Smooth muscle cell (in vitro differentiated cells): ENCODE measurements around the gene LYPD6B. TPM values are rescaled to one million over a fixed set of nuclear protein-coding genes. Genes with fewer than 3 reads are reported as not detected.
A peak's percentile ranks its signal among the peaks of the same experiment; 100 is the strongest.

Source experiments
- DNase-seq: peaks from one replicate; lab custom pipeline; 2025; ENCODE audit not compliant: unreplicated experiment; lab: John Stamatoyannopoulos, UW
- H2AFZ ChIP-seq: fragments of 200-600 bp; sonication (generic); 2 replicates; pipeline ENCODE4 v1.6.0; 2016; ENCODE audit warnings: antibody characterized with exemption, low read depth, mild to moderate bottlenecking
- H3F3A ChIP-seq: fragments of 200-600 bp; sonication (generic); 2 replicates; pipeline ENCODE4 v1.6.0; 2017; ENCODE audit warnings: antibody characterized with exemption, low read depth
- H3K27ac ChIP-seq: fragments of 200-600 bp; sonication (generic); 2 replicates; pipeline ENCODE4 v1.5.1; 2016; ENCODE audit warnings: low read depth, mild to moderate bottlenecking
- H3K27me3 ChIP-seq: fragments of 200-600 bp; sonication (generic); 2 replicates; pipeline ENCODE4 v1.6.1; 2016; ENCODE audit warnings: low read depth, mild to moderate bottlenecking
- H3K36me3 ChIP-seq: fragments of 200-600 bp; sonication (generic); 2 replicates; pipeline ENCODE4 v1.5.1; 2016; ENCODE audit warnings: low read depth
- H3K4me1 ChIP-seq: fragments of 200-600 bp; sonication (generic); 2 replicates; pipeline ENCODE4 v1.5.1; 2016; ENCODE audit warnings: low read depth
- H3K4me2 ChIP-seq: fragments of 200-600 bp; sonication (generic); 2 replicates; pipeline ENCODE4 v1.6.0; 2016; ENCODE audit warnings: mild to moderate bottlenecking
- H3K4me3 ChIP-seq: fragments of 200-600 bp; sonication (generic); 2 replicates; pipeline ENCODE4 v1.5.1; 2016; ENCODE audit warnings: mild to moderate bottlenecking
- H3K79me2 ChIP-seq: fragments of 200-600 bp; sonication (generic); 2 replicates; pipeline ENCODE4 v1.6.0; 2016; ENCODE audit warnings: low read depth, mild to moderate bottlenecking
- H3K9ac ChIP-seq: fragments of 200-600 bp; sonication (generic); 2 replicates; pipeline ENCODE4 v1.6.0; 2016; ENCODE audit warnings: low read depth
- H3K9me3 ChIP-seq: fragments of 200-600 bp; sonication (generic); replicated peaks from 2 replicates; pipeline ENCODE4 v1.5.1; 2016; ENCODE audit warnings: low read depth
- H4K20me1 ChIP-seq: fragments of 200-600 bp; sonication (generic); 2 replicates; pipeline ENCODE4 v1.6.0; 2016; ENCODE audit warnings: low read depth
- WGBS: methylation state at CpG from one replicate; pipeline ENCODE4 v1.1.7; 2016; ENCODE audit warnings: low lambda C conversion rate; 5-methylcytosine and 5-hydroxymethylcytosine counted together
- polyA plus RNA-seq: library from polyadenylated mRNA; unstranded; fragments of >200 nt; fragmentation: Nextera tagmentation; extraction: Ambion mirVana; gene quantifications from 2 replicates; pipeline ENCODE4 v1.2.1, GENCODE V29; 2016
- total RNA-seq: library from RNA; depleted of rRNA; stranded (reverse); fragments of >200 nt; gene quantifications from 2 replicates; pipeline ENCODE4 v1.2.3, GENCODE V29; 2014
- TF ChIP-seq, protein P1 (sequence below): fragments of 200-600 bp; sonication (generic); IDR thresholded peaks from 2 replicates; pipeline ENCODE4 v1.5.1; 2017; ENCODE audit warnings: borderline replicate concordance, mild to moderate bottlenecking, antibody characterized with exemption; ENCODE audit not compliant: insufficient read depth, poor library complexity, severe bottlenecking

LYPD6B gene
- total and polyA plus RNA-seq, 2 experiments from 2014 or later, result 4.9 to 10.6 TPM

DNA sequence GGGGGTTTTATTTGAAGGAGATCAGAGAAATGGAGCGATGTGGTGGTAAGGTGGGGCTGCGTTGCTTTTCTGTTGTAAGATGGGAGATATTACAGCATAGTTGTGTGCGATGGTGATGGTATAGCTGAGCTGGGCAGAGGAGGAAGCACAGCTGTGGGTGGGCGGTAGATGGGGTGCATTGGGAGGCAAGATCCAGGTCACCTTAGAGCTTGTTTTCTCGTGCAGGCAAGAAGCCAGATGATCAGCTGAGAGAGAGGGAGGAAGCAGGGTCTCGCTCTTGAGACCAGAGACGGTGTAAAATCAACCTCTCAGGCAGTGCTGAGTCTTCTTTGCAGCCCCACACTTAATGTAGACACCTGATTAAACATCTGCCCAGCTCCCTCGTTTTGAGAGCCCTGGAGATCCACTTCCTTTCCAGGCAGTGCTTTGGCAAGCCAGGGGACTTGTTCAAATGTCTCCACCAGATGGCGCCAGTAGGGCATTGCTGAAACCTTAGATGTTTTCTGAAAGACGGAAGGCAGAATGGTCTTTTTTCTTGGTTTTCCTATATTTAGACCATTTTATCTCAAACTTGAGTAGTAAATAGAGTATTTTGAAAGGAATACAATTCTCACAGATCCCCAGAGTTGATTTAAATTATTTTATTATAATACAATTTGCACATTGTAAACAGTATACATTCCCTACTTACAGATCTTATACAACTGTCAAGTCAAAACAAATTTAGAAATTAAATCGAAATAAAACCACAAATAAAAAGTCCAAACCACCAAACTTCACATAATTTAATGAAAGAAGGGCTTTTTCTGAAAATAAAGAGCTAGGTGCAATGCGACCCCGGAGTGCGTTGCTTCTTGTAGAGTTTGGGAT, 21.1 kb upstream of the LYPD6B start:
- no peaks in the 10 kb centered on the region for H3K36me3 ChIP-seq

GRCh38 chr2:149018981-149019380, 19.5 kb upstream of the LYPD6B start:
- H3K27ac ChIP-seq, result no peak overlapping the region
- no peaks in the 10 kb centered on the region for H4K20me1 ChIP-seq
- H3K4me3 ChIP-seq, result no peak overlapping the region
- TF ChIP-seq, protein P1, sequence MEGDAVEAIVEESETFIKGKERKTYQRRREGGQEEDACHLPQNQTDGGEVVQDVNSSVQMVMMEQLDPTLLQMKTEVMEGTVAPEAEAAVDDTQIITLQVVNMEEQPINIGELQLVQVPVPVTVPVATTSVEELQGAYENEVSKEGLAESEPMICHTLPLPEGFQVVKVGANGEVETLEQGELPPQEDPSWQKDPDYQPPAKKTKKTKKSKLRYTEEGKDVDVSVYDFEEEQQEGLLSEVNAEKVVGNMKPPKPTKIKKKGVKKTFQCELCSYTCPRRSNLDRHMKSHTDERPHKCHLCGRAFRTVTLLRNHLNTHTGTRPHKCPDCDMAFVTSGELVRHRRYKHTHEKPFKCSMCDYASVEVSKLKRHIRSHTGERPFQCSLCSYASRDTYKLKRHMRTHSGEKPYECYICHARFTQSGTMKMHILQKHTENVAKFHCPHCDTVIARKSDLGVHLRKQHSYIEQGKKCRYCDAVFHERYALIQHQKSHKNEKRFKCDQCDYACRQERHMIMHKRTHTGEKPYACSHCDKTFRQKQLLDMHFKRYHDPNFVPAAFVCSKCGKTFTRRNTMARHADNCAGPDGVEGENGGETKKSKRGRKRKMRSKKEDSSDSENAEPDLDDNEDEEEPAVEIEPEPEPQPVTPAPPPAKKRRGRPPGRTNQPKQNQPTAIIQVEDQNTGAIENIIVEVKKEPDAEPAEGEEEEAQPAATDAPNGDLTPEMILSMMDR, result no peak
- H3K79me2 ChIP-seq, result no peaks in the 10 kb centered on the region
- DNase-seq, result no peak
- no peaks in the 10 kb centered on the region for H3K4me1 ChIP-seq
- H3F3A ChIP-seq, result no peaks in the 10 kb centered on the region
- peak overlapping the region; percentile 46 for H3K4me2 ChIP-seq
- H3K9me3 ChIP-seq, result no peaks in the 10 kb centered on the region
- no peak overlapping the region for H3K9ac ChIP-seq
- 42% methylated on average over 3 of the region's 3 CpGs for WGBS
- peaks cover 4% of the 10 kb centered on the region for H3K27me3 ChIP-seq
- peak overlapping the region; percentile 13 for H2AFZ ChIP-seq
- no peaks in the 10 kb centered on the region for H3K36me3 ChIP-seq

More for the DNA sequence above, 21.1 kb upstream of the LYPD6B start:
- no peaks in the 10 kb centered on the region for H3K4me1 ChIP-seq
- H4K20me1 ChIP-seq, result no peaks in the 10 kb centered on the region
- H3K9me3 ChIP-seq, result no peaks in the 10 kb centered on the region
- H3K4me2 ChIP-seq, result peak overlapping the region; percentile 6
- no peaks in the 10 kb centered on the region for H3F3A ChIP-seq
- no peak overlapping the region for H3K4me3 ChIP-seq
- no peak overlapping the region for H3K27ac ChIP-seq
- DNase-seq, result peak; percentile 20
- H2AFZ ChIP-seq, result no peak overlapping the region
- H3K79me2 ChIP-seq, result no peaks in the 10 kb centered on the region
- TF ChIP-seq, protein P1, result peak; percentile 83
- H3K27me3 ChIP-seq, result no peaks in the 10 kb centered on the region
- H3K9ac ChIP-seq, result no peak overlapping the region
- WGBS, result 62% methylated on average over 14 of the region's 14 CpGs

GRCh38 chr2:149019768-149020167, 18.7 kb upstream of the LYPD6B start:
- Histone ChIP-seq H3K79me2 (no peaks in the 10 kb centered on the region), H2AFZ (no peak overlapping the region), H3K9ac (no peak overlapping the region), H4K20me1 (no peaks in the 10 kb centered on the region), H3K27ac (no peak overlapping the region), H3F3A (no peaks in the 10 kb centered on the region), H3K27me3 (peaks cover 4% of the 10 kb centered on the region), H3K4me1 (no peaks in the 10 kb centered on the region), H3K36me3 (no peaks in the 10 kb centered on the region), H3K9me3 (no peaks in the 10 kb centered on the region), H3K4me3 (no peak overlapping the region), H3K4me2 (no peak overlapping the region)
- WGBS, result 84% methylated on average over 2 of the region's 2 CpGs
- DNase-seq, result no peak
- TF ChIP-seq, protein P1, result no peak
